K562 treated with DMSO at 1 percent for 24 hours (cell line): ENCODE measurements around the gene LRRC55. TPM values are rescaled to one million over a fixed set of nuclear protein-coding genes. Genes with fewer than 3 reads are reported as not detected.

Experiments used
- total RNA-seq: library from RNA; unstranded; fragments of 300-600 nt; gene quantifications from 2 replicates; pipeline ENCODE4 v1.2.3, GENCODE V29; 2022; ENCODE audit warnings: low read depth; ENCODE audit not compliant: insufficient read depth

LRRC55 gene
- not detected in 2 replicates for total RNA-seq

GRCh38 chr11:57181678-57182305, at the start of gene LRRC55:
Gene LRRC55, plus strand, starts transcription at chr11:57181953. Its CDS starts 70 bp downstream, at chr11:57182023.

GRCh38 chr11:57237204-57237681, 55.5 kb downstream of the LRRC55 start, which contains the start of gene APLNR:
Gene APLNR, minus strand, starts transcription at chr11:57237250. Its CDS starts 246 bp downstream, at chr11:57237004.

Other genes with a start within 250 kb of the LRRC55 start
- gene OR5AK2, start 193.0 kb upstream of the LRRC55 start, total RNA-seq = not detected in 2 replicates
- gene APLNR, start 55.3 kb downstream of the LRRC55 start, total RNA-seq = 0.65 and 1.2 TPM in 2 replicates
- gene TNKS1BP1, start 143.0 kb downstream of the LRRC55 start, total RNA-seq = 44.3 and 54.2 TPM in 2 replicates
- gene SSRP1, start 153.9 kb downstream of the LRRC55 start, total RNA-seq = 165 and 171 TPM in 2 replicates
- gene P2RX3, start 156.4 kb downstream of the LRRC55 start, total RNA-seq = 0.15 TPM in 1 of 2 replicates, not detected in the other
- gene PRG3, start 199.2 kb downstream of the LRRC55 start, total RNA-seq = not detected in 2 replicates
- gene PRG2, start 208.7 kb downstream of the LRRC55 start, total RNA-seq = 13.8 and 17.3 TPM in 2 replicates
- 101 and 116 TPM in 2 replicates for gene SLC43A3, start 245.2 kb downstream of the LRRC55 start, total RNA-seq